ENCODE measurements around the gene ANKRD12. TPM values are rescaled to one million over a fixed set of nuclear protein-coding genes. Genes with fewer than 3 reads are reported as not detected.

The ANKRD12 gene
- total RNA-seq, 1 experiment from 2014 or later, result 24.1 TPM

- DNase-seq (ENCODE audit: low spot score), result no peak
Measured at GRCh38 chr18:9290156-9290555, 153.6 kb downstream of the ANKRD12 start.

- DNase-seq (ENCODE audit: low spot score), result no peak
Measured at GRCh38 chr18:9292047-9292446, 155.5 kb downstream of the ANKRD12 start.

GRCh38 chr18:9293948-9294347 lies 157.4 kb downstream of the ANKRD12 start:
- no peak for DNase-seq (ENCODE audit: low spot score)

- no peak for DNase-seq (ENCODE audit: low spot score)
Measured at GRCh38 chr18:9296233-9297006, 159.8 kb downstream of the ANKRD12 start.

- no peak for DNase-seq (ENCODE audit: low spot score)
Measured at GRCh38 chr18:9297007-9297393, 160.4 kb downstream of the ANKRD12 start.

- DNase-seq (ENCODE audit: low spot score), result no peak
Measured at GRCh38 chr18:9304388-9305070, 167.9 kb downstream of the ANKRD12 start.

- DNase-seq (ENCODE audit: low spot score), result no peak
Measured at GRCh38 chr18:9319333-9319732, 182.8 kb downstream of the ANKRD12 start.

- DNase-seq (ENCODE audit: low spot score), result peak; percentile 47
Measured at GRCh38 chr18:9321017-9321452, 184.5 kb downstream of the ANKRD12 start.

- no peak for DNase-seq (ENCODE audit: low spot score)
Measured at GRCh38 chr18:9321736-9322135, 185.2 kb downstream of the ANKRD12 start.

- no peak for DNase-seq (ENCODE audit: low spot score)
Measured at GRCh38 chr18:9322744-9323143, 186.2 kb downstream of the ANKRD12 start.

GRCh38 chr18:9323750-9324445 lies 187.3 kb downstream of the ANKRD12 start:
- DNase-seq (ENCODE audit: low spot score), result peak; percentile 80

GRCh38 chr18:9325716-9326115 lies 189.1 kb downstream of the ANKRD12 start:
- no peak for DNase-seq (ENCODE audit: low spot score)

- DNase-seq (ENCODE audit: low spot score), result no peak
Measured at GRCh38 chr18:9328776-9329175, 192.2 kb downstream of the ANKRD12 start.

GRCh38 chr18:9329471-9329870 lies 192.9 kb downstream of the ANKRD12 start:
- no peak for DNase-seq (ENCODE audit: low spot score)

- DNase-seq (ENCODE audit: low spot score), result no peak
Measured at GRCh38 chr18:9330419-9330818, 193.8 kb downstream of the ANKRD12 start.

- DNase-seq (ENCODE audit: low spot score), result no peak
Measured at GRCh38 chr18:9333441-9334328, 197.1 kb downstream of the ANKRD12 start.

GRCh38 chr18:9334329-9334972 lies 197.9 kb downstream of the ANKRD12 start, which contains the start of gene TWSG1:
TWSG1 (plus strand) TSS chr18:9334773; CDS start chr18:9337230, 2,457 bp downstream.
- peak; percentile 90 for DNase-seq (ENCODE audit: low spot score)

GRCh38 chr18:9334973-9335696 lies 198.6 kb downstream of the ANKRD12 start:
- DNase-seq (ENCODE audit: low spot score), result peak; percentile 30
